HG03025 (cell line): Measurements from ENCODE around the gene TRIP4.
A peak's percentile ranks its signal among the peaks of the same experiment; 100 is the strongest.
"Not testable (repeated sequence)": the region's sequence is repeated elsewhere in the genome, so short reads cannot be mapped to it uniquely, and the experiment has no call there.

Source experiments
- ATAC-seq: cut with Tn5 transposase; IDR thresholded peaks from one replicate; pipeline ENCODE4 v1.9.1; 2021; ENCODE audit warnings: mild to moderate bottlenecking, moderate library complexity; ENCODE audit not compliant: unreplicated experiment, low FRiP score

The TRIP4 gene

DNA sequence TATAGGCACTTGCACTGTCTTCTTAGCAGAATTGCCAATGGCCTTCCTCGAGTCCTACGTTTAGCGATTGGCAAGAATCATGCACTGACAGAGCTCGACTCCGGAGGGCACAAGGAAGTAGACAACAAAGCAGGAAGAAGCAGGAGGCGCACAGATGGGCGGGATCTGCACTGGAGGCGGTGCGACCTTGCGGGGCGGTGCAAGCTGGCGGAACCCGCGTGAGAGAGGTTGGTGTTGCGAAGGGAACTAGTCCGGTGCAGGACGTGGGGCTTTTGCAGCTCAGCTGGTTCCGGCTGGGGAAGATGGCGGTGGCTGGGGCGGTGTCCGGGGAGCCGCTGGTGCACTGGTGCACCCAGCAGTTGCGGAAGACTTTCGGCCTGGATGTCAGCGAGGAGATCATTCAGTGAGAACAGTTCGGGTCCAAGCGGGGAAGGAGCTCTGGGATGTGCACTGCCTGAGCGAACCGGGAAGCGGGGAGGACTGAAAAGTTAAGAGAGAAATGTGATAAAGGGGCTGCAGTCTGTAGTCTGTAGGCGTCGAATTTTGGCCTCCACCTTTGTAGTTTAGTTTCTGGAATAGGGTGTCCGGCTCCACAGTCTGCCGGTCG lies at the start of gene TRIP4:
TSS of gene TRIP4 (plus strand) at position 275 of the 607 bp plus-strand sequence. CDS start at position 303, 28 bp downstream.
- ATAC-seq = peak; percentile 91

DNA sequence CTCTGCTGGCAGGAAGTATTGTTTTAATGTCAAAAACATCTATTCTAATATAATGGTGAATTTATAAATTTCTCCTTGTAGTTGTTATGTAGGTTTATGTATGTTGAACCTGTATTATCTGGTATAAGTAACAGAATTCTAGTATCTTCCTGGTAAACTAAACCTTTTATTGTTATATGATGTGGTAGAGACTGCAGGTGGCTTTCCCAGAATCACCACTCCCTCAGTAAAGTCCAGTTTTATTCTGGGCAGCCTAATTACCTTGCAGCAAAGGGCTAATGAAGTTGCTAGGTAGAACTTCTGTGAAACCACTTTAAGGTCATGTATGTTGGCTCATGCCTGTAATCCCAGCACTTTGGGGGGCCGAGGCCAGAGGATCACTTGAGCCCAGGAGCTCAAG lies 47.3 kb upstream of the TRIP4 start:
- ATAC-seq = no peak

DNA sequence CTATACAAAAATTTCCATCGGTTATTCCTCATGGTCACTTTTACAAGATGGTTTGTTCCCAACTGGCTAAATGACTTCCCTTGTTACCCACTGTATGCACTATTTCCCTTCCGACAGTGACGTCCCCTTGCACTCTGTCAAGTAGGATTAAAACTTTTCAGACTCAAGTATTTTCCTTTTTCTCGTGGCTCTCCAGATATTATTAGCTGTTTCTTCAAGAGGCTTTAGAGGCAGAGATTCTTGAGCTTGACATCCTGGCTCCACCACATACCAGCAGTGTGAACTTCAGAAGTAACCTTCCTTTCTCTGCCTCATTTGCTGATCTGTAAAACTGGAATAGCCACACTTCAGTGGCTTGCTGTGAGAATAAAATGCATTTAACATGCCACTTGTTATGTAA lies 45.7 kb upstream of the TRIP4 start:
- no peak for ATAC-seq

DNA sequence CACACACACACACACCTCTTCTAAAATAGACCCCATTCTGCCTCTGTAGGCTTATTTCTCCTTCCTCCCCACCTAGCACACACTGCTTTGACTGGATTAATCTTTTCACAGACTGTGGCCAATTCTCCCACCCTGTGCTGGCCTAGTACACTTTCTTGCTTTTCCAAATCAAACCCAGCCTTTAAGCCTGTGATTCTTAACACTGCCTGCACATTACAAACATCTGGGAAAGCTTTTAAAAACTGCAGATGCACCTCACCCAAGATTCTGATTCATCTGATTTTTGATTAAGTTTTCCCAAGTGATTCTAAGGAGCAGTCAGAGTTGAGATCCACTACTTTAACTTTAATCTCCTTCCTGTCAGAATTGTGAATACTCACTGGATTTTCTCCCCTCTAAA lies 44.4 kb upstream of the TRIP4 start:
- ATAC-seq = no peak

- no peak for ATAC-seq
Measured at GRCh38 chr15:64343841-64344240, 43.8 kb upstream of the TRIP4 start.

DNA sequence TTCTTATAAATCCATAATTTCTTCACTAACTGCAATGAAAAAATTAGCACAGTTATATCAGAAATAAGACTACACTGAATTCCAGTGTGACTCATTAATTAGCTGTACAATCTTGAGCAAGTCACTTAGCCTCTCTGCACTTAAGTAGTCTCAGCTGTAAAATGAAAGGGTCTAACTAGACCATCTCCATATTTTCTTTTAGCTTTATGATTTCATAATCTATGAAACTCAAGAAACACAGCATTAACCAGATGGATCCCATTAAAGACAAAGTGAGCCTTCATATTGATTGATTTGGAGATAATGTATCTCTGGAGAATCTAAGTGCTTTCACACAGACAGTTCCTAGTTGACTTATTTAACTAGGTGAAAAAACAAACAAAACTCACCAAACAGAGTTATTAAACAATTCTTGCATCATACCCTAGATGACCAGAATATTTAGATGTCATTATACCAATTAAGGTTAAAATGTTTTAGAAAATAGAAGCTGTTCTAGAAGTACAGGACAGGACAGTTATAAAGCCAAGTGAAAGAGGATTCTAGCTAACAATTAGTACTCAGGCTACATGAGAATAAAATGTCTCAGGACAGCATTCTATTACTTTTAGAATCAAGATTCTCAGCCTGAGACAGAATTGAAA lies 42.9 kb upstream of the TRIP4 start:
- ATAC-seq = no peak

- not testable (repeated sequence) for ATAC-seq
Measured at GRCh38 chr15:64346242-64346641, 41.4 kb upstream of the TRIP4 start.

GRCh38 chr15:64348455-64348854 lies 39.2 kb upstream of the TRIP4 start:
- no peak for ATAC-seq

- no peak for ATAC-seq
Measured at GRCh38 chr15:64349375-64349774, 38.3 kb upstream of the TRIP4 start.

GRCh38 chr15:64351265-64351664 lies 36.4 kb upstream of the TRIP4 start:
- ATAC-seq = no peak

GRCh38 chr15:64354688-64355344 lies 32.8 kb upstream of the TRIP4 start:
- no peak for ATAC-seq

DNA sequence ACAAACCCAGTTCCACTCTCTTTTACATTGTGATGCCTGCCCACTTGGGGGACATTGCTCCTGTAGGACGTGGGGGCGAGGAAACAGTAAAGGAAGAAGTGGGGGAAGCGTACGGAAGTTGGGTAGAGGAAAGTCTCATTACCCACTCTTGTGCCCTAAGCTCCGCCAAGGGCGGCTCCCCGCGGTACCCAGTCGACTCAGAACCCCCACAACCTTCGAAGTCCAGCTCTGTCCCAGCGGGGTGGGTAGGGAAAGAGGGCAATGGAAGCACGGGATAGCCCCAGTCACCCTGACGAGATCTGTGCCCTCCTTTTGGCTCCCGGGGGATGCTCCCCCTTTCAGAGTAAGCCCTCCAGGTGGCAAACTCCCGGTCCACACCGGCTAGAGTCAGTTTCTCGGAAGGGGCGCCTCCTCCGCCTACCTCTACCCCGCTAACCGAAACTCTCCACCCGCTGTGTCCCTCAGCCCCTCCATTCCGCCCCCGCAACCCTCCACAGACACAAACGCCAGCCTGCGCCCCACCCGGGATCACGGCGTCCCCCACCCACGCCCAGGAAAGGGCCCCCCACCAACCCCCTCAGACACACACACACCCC lies 32.2 kb upstream of the TRIP4 start:
- peak; percentile 31 for ATAC-seq

GRCh38 chr15:64355944-64356709 lies 31.5 kb upstream of the TRIP4 start, which contains the start of gene CSNK1G1:
Gene CSNK1G1 (minus strand): TSS chr15:64356173. CDS start chr15:64300499, 55,674 bp downstream.
- peak; percentile 85 for ATAC-seq

DNA sequence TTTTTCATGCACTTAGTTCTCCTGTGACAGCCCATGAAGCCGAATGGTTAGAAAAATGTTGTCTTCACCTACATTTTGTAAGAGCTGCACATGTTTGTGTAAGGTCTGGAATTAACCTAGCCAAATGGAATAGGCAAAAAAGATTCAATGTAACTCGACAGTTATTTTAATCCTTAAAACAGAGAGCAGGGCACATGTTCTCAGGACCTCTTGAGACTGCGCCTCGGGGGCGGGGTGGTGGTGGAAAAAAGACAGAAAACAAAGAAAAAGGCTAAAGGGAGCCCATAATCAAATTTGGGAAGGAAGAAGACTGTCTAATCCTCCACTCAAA lies 31.0 kb upstream of the TRIP4 start:
- no peak for ATAC-seq

- no peak for ATAC-seq
Measured at GRCh38 chr15:64361259-64361658, 26.4 kb upstream of the TRIP4 start.

GRCh38 chr15:64369078-64369607 lies 18.5 kb upstream of the TRIP4 start:
- ATAC-seq = no peak

- ATAC-seq = not testable (repeated sequence)
Measured at GRCh38 chr15:64371383-64371782, 16.3 kb upstream of the TRIP4 start.

DNA sequence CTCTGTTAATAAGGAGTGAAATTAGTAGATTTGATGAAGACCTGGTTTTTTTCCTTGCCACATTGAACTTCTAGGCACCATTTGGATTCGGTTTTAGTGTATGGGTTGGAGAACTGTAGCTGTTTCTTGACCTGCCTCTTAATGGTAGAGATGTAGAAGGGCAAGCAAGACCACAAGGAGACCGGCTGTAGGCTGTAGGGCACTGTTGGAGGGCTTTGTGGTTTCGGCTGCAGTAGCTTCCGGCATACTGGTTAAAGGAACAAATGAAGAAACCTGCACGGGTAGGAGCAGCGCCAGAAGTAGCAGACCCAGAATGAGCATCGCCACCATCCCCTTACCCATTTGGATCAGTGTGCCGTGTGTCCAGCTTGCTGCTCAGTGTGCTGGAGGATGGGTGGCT lies 14.3 kb upstream of the TRIP4 start:
- ATAC-seq = no peak

- no peak for ATAC-seq
Measured at GRCh38 chr15:64379216-64379960, 8.2 kb upstream of the TRIP4 start.
